Transverse colon (tissue), 4 donors: Measurements from ENCODE around the gene MVP. TPM values are rescaled to one million over a fixed set of nuclear protein-coding genes. Genes with fewer than 3 reads are reported as not detected.

Experiments used
- DNase-seq: peaks from one replicate; pipeline ENCODE4 v3.0.0-alpha.2; 2019
- H3K27ac ChIP-seq, 4 donors: fragments of 200-600 bp; sonication (generic); 2 replicates each; pipeline ENCODE4 v1.5.1; 2016 to 2018; ENCODE audit warnings: inconsistent platforms in 4 of 4
- H3K27me3 ChIP-seq: fragments of 200-600 bp; sonication (generic); 2 replicates; pipeline ENCODE4 v1.5.1; 2017; ENCODE audit warnings: inconsistent platforms
- H3K36me3 ChIP-seq, 4 donors: fragments of 200-600 bp; sonication (generic); 2 replicates each; pipeline ENCODE4 v1.5.1; 2017 to 2019; ENCODE audit warnings: inconsistent platforms in 4 of 4
- H3K4me1 ChIP-seq, 4 donors: fragments of 200-600 bp; sonication (generic); 2 replicates each; pipeline ENCODE4 v1.5.1; 2017 to 2020; ENCODE audit warnings: inconsistent platforms in 4 of 4
- H3K4me3 ChIP-seq, 4 donors: fragments of 200-600 bp; sonication (generic); 1 replicate in 1 of 4; 2 replicates in 3 of 4; pipeline versions ENCODE4 v1.5.1 to v1.6.1; 2017 to 2019; ENCODE audit warnings: inconsistent platforms in 4 of 4
- H3K9me3 ChIP-seq, 2 donors: fragments of 200-600 bp; sonication (generic); 2 replicates each; pipeline ENCODE4 v1.5.1; 2017 to 2019; ENCODE audit warnings: inconsistent platforms in 2 of 2
- EP300 ChIP-seq: sonication (generic); formaldehyde crosslinking; IDR thresholded peaks from one replicate; pipeline ENCODE4 v1.6.1; 2017; ENCODE audit warnings: antibody characterized with exemption, low read depth
- POLR2A ChIP-seq: fragments of 450-650 bp; IDR thresholded peaks from one replicate; pipeline ENCODE4 v1.6.1; 2016; ENCODE audit warnings: antibody characterized with exemption, mild to moderate bottlenecking, moderate library complexity
- POLR2AphosphoS5 ChIP-seq, 3 donors: sonication (generic); formaldehyde crosslinking; IDR thresholded peaks; one replicate each; pipeline ENCODE4 v1.6.1; 2016; ENCODE audit warnings: antibody characterized with exemption in 3 of 3
- WGBS, 2 donors: methylation state at CpG; one replicate each; pipeline ENCODE4 v1.1.5; 2018; ENCODE audit warnings: low coverage in 1 of 2; 5-methylcytosine and 5-hydroxymethylcytosine counted together
- in situ Hi-C, 4 donors: fragments of 200-750 bp; cut with MboI; loops; one replicate each; pipeline versions ENCODE4 v1.15.0 to v1.15.1; 2017; ENCODE audit warnings: low sequenced_read_pairs in 3 of 4, low pct_ligation_motif_present in 1 of 4, low pct_unique_long_range_greater_than_20kb in 1 of 4
- intact Hi-C: fragments of 100-400 bp; cut with DNase I; formaldehyde crosslinking; loops from one replicate; pipeline ENCODE4 v1.15.1; 2023; ENCODE audit warnings: low total_unique reads
- total RNA-seq, 4 donors: library from RNA; depleted of rRNA; stranded (reverse); fragments of >200 nt; gene quantifications; one replicate each; pipeline ENCODE4 v1.1.0, GENCODE V29; 2016
- TF ChIP-seq, protein P1 (sequence below), 5 experiments: fragments of 200-600 bp in 3 of 5; fragments of 450-650 bp in 2 of 5; sonication (generic) in 3 of 5; IDR thresholded peaks; 1 replicate in 2 of 5; 2 replicates in 3 of 5; pipeline ENCODE4 v1.5.1; 2016 to 2017; ENCODE audit warnings: antibody characterized with exemption in 5 of 5, inconsistent platforms in 3 of 5, mild to moderate bottlenecking in 2 of 5, moderate library complexity in 1 of 5

MVP gene
- total RNA-seq, 4 donors from 2014 or later: 483 to 654 (median 553) TPM

DNA sequence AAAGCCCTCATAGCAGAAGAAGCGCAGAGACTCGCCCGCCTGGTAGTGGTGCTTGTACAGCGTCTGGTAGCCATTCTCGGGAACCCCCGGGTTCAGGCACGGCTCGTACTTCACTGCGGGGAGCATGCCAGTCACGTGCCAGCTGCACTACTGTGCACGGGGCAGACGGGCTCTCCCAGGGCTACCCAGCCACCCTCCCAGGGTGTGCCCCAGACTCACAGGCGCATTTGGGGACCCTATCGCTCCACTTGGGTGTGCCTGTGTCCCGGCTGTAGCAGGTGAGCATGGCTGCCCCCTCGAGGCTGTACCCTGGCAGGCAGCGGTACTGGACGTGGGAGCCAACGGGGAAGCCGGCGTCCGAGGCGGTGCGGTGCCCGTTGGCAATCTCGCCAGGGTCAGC lies 53.1 kb downstream of the MVP start:
- Histone ChIP-seq H3K4me3 (no peak overlapping the region), H3K36me3 (no peaks in the 10 kb centered on the region), H3K27ac (no peak overlapping the region), H3K4me1 (peaks cover 0 to 12% (median 4%) of the 10 kb centered on the region in 4 donors), H3K9me3 (no peaks in the 10 kb centered on the region), H3K27me3 (peaks cover 27% of the 10 kb centered on the region)
- in situ Hi-C loops (loop anchor here in 2 of 4 donors (25.0 kb wide), 1 partner anchor 139 kb away; the partner anchor contains the start of genes C16orf92 (in 2 of the 2) and DOC2A (in 2 of the 2)), intact Hi-C loops (no loop called here)
- no peak for TF ChIP-seq POLR2AphosphoS5 (IDR thresholded peaks at IDR 0.05)
- TF ChIP-seq, protein P1, sequence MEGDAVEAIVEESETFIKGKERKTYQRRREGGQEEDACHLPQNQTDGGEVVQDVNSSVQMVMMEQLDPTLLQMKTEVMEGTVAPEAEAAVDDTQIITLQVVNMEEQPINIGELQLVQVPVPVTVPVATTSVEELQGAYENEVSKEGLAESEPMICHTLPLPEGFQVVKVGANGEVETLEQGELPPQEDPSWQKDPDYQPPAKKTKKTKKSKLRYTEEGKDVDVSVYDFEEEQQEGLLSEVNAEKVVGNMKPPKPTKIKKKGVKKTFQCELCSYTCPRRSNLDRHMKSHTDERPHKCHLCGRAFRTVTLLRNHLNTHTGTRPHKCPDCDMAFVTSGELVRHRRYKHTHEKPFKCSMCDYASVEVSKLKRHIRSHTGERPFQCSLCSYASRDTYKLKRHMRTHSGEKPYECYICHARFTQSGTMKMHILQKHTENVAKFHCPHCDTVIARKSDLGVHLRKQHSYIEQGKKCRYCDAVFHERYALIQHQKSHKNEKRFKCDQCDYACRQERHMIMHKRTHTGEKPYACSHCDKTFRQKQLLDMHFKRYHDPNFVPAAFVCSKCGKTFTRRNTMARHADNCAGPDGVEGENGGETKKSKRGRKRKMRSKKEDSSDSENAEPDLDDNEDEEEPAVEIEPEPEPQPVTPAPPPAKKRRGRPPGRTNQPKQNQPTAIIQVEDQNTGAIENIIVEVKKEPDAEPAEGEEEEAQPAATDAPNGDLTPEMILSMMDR (IDR thresholded peaks at IDR 0.05): no peak
- no peak for TF ChIP-seq EP300
- no peak for TF ChIP-seq POLR2A
- DNase-seq: no peak
- 94% methylated on average over 26 of the region's 26 CpGs; no CpG with 5 or more reads in 1 of the 2 donors for WGBS, 2 donors

DNA sequence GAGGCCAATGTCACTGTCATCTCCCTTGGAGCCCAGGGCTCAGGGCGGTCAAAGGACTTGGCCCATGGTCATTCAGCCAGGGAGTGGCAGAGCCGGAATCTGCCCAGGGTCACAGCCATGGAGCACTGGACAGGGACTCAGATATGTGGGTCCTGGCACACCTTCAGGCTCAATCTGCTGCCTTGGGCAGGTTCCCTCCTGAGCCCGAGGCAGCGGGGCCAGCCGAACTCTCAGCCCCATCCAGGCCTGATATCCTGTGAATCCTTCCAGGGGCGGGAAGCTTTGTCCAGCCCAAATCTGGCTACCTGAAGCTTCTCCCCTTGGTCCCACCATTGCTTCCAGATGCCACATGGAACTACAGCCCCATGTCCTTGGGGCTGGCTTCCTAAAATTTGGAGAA lies 54.9 kb downstream of the MVP start:
- in situ Hi-C loops: loop anchor here in 1 of 4 donors (25.0 kb wide), 1 partner anchor 162 kb away; the partner anchor contains the start of gene TLCD3B

DNA sequence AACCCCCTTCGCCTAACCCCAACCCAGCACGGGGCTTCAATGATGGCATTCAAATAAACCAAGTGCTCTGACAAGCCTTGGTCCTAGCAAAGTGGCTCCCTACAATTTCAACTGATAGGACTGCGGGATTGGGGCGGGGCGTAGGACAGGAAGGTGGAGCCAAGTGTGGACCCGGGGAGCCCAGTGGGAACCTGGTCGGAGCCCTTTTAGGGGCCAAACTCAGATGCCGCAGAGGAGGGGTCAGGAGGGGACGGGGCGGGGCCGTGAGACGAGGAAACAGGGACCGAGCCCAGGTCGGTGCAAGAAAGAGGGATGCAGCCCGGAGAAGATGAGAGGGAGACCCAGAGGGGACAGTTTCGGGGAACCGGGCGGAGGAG lies 55.9 kb downstream of the MVP start:
- H3K4me1 ChIP-seq: peaks cover 0 to 12% (median 4%) of the 10 kb centered on the region in 4 donors
- no peak for TF ChIP-seq POLR2A
- TF ChIP-seq, protein P1 (IDR thresholded peaks at IDR 0.05): no peak
- no peak for TF ChIP-seq POLR2AphosphoS5 (IDR thresholded peaks at IDR 0.05)
- no peak for TF ChIP-seq EP300
- intact Hi-C loops (no loop called here), in situ Hi-C loops (loop anchor here in 1 of 4 donors (25.0 kb wide), 1 partner anchor 161 kb away; the partner anchor contains the start of gene TLCD3B)
- no peak for DNase-seq
- no peaks in the 10 kb centered on the region for H3K36me3 ChIP-seq
- H3K27me3 ChIP-seq: peaks cover 36% of the 10 kb centered on the region
- no peaks in the 10 kb centered on the region for H3K9me3 ChIP-seq
- 38 to 58% methylated on average over 5 to 17 of the region's 18 CpGs for WGBS, 2 donors
- H3K4me3 ChIP-seq: peak overlapping the region in 2 of 4 donors; percentile 2 to 33
- H3K27ac ChIP-seq: no peak overlapping the region

More for the DNA sequence above, 54.9 kb downstream of the MVP start:
- no peak overlapping the region for H3K27ac ChIP-seq
- 93% methylated on average over 3 of the region's 6 CpGs; no CpG with 5 or more reads in 1 of the 2 donors for WGBS, 2 donors
- no peak overlapping the region for H3K4me3 ChIP-seq
- no peak for DNase-seq
- intact Hi-C loops: no loop called here
- peaks cover 36% of the 10 kb centered on the region for H3K27me3 ChIP-seq
- peaks cover 0 to 12% (median 4%) of the 10 kb centered on the region in 4 donors for H3K4me1 ChIP-seq
- H3K9me3 ChIP-seq: no peaks in the 10 kb centered on the region
- TF ChIP-seq POLR2AphosphoS5 (IDR thresholded peaks at IDR 0.05) (no peak), EP300 (no peak), POLR2A (no peak)
- TF ChIP-seq, protein P1 (IDR thresholded peaks at IDR 0.05): no peak
- H3K36me3 ChIP-seq: no peaks in the 10 kb centered on the region

- no peak for DNase-seq
- Histone ChIP-seq H3K36me3 (no peaks in the 10 kb centered on the region), H3K27me3 (peaks cover 36% of the 10 kb centered on the region), H3K4me3 (peak overlapping the region in 2 of 4 donors; percentile 2 to 33), H3K4me1 (peaks cover 0 to 12% (median 4%) of the 10 kb centered on the region in 4 donors), H3K9me3 (no peaks in the 10 kb centered on the region), H3K27ac (no peak overlapping the region)
- TF ChIP-seq EP300: no peak
- TF ChIP-seq, protein P1 (IDR thresholded peaks at IDR 0.05): no peak
- TF ChIP-seq POLR2A: no peak
- no peak for TF ChIP-seq POLR2AphosphoS5 (IDR thresholded peaks at IDR 0.05)
- WGBS, 2 donors: 30% methylated on average over 6 to 44 of the region's 45 CpGs
- in situ Hi-C loops (loop anchor here in 1 of 4 donors (25.0 kb wide), 1 partner anchor 161 kb away; the partner anchor contains the start of gene TLCD3B), intact Hi-C loops (no loop called here)
These were observed 56.5 kb downstream of the MVP start for GRCh38 chr16:29876594-29877249.
